GM10248 (cell line): ENCODE results near the gene RASGEF1C.

Source experiments
- CTCF ChIA-PET: fragments of 300-600 bp; sonication (Branson Sonifier 250); formaldehyde crosslinking; extraction: SDS; loops from one replicate; lab custom pipeline; 2021; ENCODE audit warnings: antibody characterized with exemption; lab: Yijun Ruan, JAX
- POLR2A ChIA-PET: fragments of 350-650 bp; sonication (Branson Sonifier 250); formaldehyde crosslinking; extraction: SDS; loops from one replicate; lab custom pipeline; 2020; ENCODE audit warnings: antibody characterized with exemption; lab: Yijun Ruan, JAX
- DNase-seq: peaks from one replicate; pipeline ENCODE4 v3.0.0; 2012; ENCODE audit errors: extremely low spot score
- TF ChIP-seq, protein P1 (sequence below): IDR thresholded peaks from 2 replicates; pipeline ENCODE4 v1.5.1; 2012; ENCODE audit warnings: mild to moderate bottlenecking, low read depth; ENCODE audit errors: extremely low read depth, missing control alignments, control extremely low read depth

Gene RASGEF1C

GRCh38 chr5:180111273-180112002 lies 97.6 kb downstream of the RASGEF1C start:
- POLR2A ChIA-PET = no interaction called here
- DNase-seq = peak; percentile 8
- CTCF ChIA-PET = interaction anchor here (1.3 kb wide), 1 partner anchor 217 kb away, joined by 3 read pairs; no protein-coding TSS in a partner anchor
- TF ChIP-seq, protein P1, sequence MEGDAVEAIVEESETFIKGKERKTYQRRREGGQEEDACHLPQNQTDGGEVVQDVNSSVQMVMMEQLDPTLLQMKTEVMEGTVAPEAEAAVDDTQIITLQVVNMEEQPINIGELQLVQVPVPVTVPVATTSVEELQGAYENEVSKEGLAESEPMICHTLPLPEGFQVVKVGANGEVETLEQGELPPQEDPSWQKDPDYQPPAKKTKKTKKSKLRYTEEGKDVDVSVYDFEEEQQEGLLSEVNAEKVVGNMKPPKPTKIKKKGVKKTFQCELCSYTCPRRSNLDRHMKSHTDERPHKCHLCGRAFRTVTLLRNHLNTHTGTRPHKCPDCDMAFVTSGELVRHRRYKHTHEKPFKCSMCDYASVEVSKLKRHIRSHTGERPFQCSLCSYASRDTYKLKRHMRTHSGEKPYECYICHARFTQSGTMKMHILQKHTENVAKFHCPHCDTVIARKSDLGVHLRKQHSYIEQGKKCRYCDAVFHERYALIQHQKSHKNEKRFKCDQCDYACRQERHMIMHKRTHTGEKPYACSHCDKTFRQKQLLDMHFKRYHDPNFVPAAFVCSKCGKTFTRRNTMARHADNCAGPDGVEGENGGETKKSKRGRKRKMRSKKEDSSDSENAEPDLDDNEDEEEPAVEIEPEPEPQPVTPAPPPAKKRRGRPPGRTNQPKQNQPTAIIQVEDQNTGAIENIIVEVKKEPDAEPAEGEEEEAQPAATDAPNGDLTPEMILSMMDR = no peak

- POLR2A ChIA-PET = no interaction called here
- CTCF ChIA-PET = no interaction called here
- TF ChIP-seq, protein P1 = no peak
- no peak for DNase-seq
Measured at GRCh38 chr5:180109920-180110319, 99.1 kb downstream of the RASGEF1C start.

DNA sequence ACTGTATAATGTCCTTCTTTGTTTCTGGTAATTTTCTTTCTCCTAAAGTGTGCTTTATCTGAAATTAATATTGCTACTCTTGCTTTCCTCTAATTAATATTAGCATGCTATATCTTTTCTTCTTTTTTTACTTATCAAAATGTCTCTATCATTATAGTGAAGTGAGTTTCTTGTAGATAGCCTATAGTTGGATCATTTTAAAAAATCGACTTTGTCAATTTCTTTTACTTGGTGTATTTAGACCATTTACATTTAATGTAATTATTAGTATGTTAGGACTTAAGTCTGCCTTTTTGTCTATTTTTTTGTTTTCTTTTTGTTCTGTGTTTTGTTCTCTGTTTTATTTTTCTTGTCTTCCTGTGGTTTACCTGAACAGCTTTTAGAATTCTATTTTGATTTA lies 102.0 kb downstream of the RASGEF1C start:
- ChIA-PET POLR2A (no interaction called here), CTCF (no interaction called here)
- TF ChIP-seq, protein P1 = no peak
- DNase-seq = no peak

- DNase-seq = no peak
- CTCF ChIA-PET = no interaction called here
Measured at GRCh38 chr5:180105827-180106312, 103.1 kb downstream of the RASGEF1C start.

GRCh38 chr5:180104168-180104530 lies 104.9 kb downstream of the RASGEF1C start:
- ChIA-PET CTCF (no interaction called here), POLR2A (no interaction called here)
- TF ChIP-seq, protein P1 = no peak
- no peak for DNase-seq

More at GRCh38 chr5:180105827-180106312, 103.1 kb downstream of the RASGEF1C start:
- POLR2A ChIA-PET = no interaction called here
- TF ChIP-seq, protein P1 = no peak

- POLR2A ChIA-PET = no interaction called here
- TF ChIP-seq, protein P1 = no peak
- CTCF ChIA-PET = no interaction called here
- DNase-seq = no peak
Measured at GRCh38 chr5:180103487-180104167, 105.4 kb downstream of the RASGEF1C start.
